HG03457 (cell line): ENCODE data around the gene MDH2.
"Not testable (repeated sequence)": the region's sequence is repeated elsewhere in the genome, so short reads cannot be mapped to it uniquely, and the experiment has no call there.

ENCODE experiments used
- ATAC-seq: cut with Tn5 transposase; IDR thresholded peaks from one replicate; pipeline ENCODE4 v1.9.1; 2021; ENCODE audit warnings: moderate number of reproducible peaks; ENCODE audit not compliant: unreplicated experiment

Gene MDH2, protein sequence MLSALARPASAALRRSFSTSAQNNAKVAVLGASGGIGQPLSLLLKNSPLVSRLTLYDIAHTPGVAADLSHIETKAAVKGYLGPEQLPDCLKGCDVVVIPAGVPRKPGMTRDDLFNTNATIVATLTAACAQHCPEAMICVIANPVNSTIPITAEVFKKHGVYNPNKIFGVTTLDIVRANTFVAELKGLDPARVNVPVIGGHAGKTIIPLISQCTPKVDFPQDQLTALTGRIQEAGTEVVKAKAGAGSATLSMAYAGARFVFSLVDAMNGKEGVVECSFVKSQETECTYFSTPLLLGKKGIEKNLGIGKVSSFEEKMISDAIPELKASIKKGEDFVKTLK

DNA sequence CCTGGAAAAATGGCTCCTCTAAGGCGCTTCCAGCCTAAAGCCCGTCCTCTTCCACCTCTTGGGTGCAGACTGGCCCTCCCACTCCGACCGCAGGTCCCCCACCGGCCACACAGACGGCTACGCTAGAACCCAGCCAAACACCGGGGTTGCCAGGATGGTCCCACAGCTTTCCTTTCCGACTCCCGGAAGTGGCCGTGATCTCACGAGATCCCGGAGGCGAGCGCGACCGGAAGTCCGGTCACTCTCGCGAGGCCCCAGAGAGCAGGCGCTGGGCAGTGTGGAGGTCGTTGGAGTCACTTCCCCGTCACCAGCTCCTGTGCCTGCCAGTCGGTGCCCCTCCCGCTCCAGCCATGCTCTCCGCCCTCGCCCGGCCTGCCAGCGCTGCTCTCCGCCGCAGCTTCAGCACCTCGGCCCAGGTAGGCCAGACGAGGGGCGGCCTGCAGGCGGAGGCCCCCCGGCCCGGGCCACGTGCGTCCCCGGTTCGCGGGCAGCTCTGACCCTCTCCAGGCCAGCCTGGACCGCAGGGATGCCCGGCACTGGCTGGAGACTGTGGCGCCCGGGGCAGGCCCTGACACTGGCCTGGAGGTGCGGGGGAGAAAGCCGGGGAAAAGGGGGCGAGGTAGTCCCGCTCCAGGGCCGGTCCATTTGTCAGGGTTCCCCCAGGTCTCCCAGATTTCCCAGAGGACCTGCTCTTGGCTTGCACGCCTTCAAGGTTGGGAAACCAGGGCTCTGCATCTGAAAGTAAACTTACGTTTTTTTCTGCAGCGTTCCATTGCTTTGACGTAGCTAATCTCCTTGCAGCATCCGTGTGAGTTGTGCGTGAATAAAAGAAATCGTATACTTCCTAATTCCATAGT, at the start of gene MDH2, which contains the start of gene STYXL1:
TSS of gene MDH2 (plus strand) at position 296 of the 857 bp plus-strand sequence. CDS start at position 351, 55 bp downstream.
TSS of gene STYXL1 (minus strand) at position 190 of the 857 bp plus-strand sequence. CDS start 17,477 bp downstream, outside the sequence.
- peak; percentile 86 for ATAC-seq

DNA sequence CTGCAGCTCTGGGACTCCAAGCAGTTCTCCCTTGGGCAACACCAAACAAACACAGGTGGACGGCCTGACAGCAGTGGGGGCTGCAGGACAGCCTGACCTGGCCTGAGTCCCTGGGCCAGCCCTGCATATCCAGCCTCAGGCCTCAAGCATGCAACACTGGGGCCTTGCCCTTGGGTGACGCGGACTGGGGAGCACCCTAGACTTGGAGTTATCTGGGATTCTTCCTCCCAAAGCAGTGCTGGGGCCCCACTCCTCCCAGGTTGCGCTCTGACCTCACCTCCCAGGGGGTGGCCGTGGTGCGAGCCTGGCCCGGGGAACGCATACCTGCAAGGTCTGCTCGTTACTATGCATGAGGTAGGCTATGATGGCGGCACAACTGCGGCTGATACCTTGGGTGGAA, 47.3 kb upstream of the MDH2 start:
- ATAC-seq = no peak

DNA sequence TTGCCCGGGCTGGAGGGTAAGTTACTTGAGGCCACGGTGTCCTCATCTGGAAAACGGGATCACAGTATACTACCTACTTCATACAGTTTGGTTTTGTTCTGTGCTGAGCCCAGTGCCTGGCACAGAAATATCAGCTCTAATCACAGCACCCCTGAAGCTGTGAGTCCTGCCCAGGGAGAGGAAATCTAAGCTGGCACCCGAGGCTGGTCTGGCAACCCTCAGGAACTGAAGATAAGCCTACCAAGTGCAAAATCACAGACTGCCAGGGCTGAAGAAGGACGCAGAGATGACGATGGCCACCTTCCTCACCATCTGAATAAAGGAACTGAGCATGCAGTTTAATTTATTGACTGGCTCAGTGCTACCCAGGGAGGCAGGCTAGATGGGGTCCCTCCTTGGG, 45.8 kb upstream of the MDH2 start:
- no peak for ATAC-seq

DNA sequence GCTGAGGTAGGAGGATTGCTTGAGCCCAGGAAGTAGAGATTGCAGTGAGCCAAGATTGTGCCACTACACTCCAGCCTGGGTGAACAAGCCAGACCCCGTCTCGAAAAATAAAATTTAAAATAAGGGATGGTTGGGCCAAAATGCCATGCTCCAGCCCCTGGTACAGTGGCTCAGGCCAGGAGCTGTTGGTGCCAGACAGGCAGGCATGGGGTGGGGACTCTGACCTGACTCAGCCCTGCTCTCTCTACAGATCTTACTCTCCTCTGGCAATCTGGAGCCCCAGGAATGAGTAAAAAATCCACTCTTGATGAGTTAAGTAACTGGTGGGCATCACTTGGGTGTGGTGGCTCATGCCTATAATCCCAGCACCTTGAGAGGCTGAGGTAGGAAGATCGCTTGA, 45.1 kb upstream of the MDH2 start:
- ATAC-seq = no peak

DNA sequence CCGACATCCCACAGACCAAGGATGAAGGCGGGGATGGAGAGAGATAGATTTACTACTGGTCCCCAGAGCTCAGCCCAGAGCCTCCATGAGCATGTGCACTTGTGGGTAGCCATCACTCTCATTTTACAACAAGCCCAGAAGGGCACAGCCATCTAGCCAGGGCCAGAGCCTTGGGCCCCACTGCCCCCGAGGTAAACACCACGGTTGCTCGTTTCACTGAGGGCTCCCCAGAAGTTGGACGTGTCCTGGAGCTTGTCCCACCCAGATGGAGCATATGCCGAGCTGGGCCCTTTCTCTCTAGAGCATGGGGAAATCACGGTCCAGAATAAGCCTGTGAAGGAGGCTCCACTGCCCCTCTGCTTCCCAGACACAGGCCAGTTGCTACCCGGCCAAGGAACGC, 44.6 kb upstream of the MDH2 start:
- no peak for ATAC-seq

DNA sequence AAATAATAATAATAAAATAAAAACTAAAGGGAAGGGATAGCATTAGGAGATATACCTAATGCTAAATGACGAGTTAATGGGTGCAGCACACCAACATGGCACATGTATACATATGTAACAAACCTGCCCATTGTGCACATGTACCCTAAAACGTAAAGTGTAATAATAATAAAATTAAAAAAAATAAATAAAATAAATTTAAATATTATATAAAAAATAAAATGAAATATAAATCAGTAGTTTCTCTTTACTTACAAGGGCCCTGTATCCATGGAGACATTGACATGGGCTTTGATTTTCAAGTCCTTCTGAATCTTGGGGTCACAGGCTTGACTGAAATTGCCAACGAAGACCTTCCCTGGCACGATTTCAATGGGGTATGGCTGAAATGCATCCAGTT, 42.9 kb upstream of the MDH2 start:
- ATAC-seq = not testable (repeated sequence)

DNA sequence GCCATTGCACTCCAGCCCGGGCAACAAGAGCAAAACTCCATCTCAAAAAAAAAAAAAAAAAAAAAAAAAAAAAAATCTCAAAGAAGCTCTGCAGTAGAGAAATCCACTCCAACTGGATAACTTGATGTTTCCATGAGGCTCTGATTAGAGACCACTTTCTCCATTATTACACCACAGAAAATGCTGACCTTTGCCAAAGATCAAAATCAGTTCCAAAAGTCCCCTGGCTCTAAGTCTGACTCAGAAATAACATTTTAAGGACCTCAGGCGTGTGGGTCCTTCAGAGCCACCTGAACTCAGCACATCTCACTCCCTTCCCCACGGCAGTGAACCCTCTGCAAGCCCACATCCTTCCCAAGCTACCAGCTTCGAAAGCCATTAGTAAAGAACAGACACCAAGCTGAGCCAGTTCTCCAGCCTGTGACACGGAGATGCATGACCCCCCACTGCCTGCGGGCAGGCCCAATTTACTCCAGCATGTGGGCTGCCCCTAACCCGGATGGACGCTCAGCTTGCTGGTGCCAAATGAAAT, 39.7 kb upstream of the MDH2 start:
- no peak for ATAC-seq

DNA sequence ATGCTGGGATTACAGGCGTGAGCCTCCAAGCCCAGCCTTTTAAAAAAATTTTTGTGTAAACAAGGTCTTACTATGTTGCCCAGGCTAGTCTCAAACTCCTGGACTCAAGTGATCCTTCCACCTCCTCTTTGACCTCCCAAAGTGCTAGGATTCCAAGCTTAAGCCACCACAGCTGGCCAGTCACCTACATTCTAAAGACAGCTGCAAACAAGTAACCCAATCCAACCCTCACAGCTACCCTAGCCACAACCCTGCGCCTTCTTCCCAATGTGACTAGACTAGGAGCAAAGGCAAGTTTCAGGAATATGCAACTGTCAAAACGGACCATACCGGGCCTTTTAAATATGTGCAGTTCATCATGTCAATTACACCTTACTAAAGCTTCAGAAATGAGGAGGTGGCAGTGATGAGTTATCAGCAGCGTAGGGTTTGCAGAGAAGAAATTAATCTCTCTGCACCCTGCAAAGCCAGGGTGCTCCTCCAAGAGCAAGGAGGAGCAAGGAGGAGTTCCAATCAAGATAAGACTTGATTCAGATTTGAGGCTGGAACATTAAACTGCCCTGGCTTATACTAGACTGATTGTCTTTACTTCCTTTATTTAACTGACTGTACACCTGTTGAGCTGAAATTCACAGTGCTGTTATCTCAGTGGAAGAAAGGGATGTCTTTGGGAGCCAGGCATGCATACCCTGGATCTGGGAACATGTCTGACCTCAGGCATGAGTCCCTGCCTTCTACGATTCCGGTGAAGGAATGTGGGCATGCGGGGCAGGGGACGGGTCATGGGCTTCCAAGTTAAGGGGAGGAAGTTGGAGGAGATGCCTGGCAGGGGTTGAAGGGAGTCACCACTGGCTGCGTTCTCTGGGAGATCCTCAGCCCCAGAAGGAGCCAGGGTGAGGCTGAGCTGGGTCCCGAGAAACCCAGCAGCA, 38.0 kb upstream of the MDH2 start:
- no peak for ATAC-seq

DNA sequence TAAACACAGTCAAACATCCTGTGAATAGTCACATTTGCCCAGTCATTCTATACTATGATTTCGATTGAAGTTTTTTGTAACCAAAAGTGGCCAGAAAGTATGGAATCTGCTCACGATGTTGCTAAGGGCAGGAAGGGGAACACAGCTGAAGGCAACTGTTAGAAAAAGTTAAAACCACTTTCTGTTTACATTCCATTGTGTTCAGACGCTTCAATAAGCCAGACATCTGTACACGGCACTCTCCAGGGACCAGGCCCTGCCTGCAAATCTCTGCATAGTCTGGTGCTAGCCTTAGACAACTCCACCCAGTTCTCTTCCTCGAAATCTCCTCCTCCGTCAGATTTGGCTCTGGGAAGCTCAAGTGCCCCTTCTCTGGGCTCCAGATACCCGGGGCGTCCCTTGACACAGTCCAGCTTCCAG, 36.5 kb upstream of the MDH2 start:
- ATAC-seq = no peak

DNA sequence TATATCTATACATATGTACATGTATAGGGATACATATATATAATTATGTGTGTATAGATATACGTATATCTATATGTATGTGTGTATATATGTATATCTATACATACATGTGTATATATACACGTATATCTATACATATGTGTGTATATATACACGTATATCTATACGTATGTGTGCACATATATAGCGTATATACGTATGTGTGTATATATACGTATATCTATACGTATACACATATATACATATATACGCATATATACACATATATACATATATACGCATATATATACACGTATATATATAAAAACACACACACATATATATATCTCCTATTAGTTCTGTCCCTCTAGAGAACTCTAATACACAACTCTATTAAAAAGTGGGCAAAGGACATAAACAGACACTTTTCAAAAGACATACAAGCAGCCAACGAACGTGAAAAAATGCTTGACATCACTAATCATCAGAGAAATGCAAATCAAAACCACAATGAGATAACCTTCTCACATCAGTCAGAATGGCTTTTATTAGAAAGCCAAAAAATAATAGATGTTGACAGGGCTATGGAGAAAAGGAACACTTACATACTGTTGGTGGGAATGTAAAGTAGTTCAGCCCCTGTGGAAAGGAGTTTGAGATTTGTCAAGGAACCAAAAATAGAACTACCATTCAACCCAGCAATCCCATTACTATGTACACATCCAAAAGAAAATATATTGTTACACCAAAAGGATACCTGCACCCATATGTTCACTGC, 31.5 kb upstream of the MDH2 start:
- no peak for ATAC-seq

DNA sequence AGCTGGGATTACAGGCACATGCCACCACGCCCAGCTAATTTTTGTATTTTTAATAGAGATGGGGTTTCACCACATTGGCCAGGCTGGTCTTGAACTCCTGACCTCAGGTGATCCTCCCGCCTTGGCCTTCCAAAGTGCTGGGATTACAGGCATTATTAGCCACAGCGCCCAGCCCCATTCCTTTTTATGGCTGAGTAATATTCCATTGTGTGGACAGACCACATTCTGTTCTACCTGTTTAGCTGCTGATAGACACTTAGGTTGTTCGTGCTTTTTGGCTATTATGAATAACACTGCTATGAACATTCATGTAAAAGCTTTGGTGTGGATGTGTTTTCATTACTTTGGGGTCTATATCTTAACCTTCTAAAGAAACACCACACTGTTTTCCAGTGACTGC, 29.4 kb upstream of the MDH2 start:
- not testable (repeated sequence) for ATAC-seq

DNA sequence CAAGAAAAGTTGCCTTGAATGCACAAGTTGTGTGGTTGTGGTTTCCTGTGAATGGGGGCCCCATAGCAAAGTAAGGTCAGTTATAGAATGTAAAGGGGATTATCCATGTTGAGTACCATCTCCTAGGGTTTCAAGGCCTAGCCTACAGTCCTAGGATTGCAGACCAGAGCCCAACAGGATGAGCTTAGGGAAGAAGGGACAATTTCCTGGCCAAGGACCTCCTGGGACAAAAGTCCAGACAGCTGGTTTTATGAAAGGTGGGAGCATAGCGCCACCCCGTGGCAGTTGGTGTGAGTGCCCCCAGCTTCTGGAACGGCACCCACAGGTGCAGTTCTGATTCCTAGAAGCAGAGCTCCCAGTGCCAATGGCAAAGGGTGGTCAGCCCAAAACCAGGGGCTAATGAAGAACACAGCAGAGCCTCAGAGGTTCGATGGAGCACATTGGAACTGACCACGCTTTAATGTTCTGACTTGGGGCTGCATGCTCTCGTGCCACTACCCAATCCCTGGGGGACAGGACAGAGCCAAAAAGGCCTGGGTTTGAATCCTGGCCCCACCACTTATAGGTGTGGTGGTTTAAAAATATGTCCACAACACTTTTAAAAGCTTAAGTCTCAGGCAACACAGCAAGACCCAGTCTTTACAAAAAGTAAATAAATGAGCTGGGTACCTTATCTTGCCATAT, 27.7 kb upstream of the MDH2 start:
- no peak for ATAC-seq

DNA sequence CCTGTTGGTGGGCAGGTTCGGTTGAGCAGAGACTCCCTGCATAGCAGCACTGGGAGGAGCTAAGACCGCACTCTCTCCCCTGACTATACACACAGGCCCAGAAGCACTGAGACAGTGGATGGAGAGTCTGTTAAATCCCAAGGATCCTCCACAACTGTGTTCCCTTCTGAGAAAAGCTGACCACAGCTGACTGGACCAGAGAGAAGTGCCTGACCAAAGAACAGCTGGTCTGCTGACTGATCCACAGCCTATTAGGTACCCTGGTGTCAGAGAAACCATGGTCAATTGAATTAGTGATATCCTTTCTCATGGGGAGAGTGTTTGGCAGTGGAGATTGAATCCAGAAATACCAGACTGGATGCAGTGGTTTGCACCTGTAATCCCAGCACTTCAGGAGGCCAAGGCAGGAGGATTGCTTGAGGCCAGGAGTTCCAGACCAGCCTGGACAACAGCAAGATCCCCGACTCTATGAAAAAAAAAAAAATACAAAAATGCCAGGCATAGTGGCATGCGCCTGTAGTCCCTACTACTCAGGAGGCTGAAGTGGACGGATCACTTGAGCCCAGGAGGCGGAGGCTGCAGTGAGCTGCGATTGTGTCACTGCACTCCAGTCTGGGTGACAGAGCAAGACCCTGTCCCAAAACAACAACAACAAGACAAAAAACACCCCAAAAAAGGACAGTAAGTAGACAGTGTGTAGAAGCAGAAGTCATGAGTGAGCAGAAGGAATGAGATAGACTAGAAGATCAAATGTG, 25.7 kb upstream of the MDH2 start:
- ATAC-seq = no peak

DNA sequence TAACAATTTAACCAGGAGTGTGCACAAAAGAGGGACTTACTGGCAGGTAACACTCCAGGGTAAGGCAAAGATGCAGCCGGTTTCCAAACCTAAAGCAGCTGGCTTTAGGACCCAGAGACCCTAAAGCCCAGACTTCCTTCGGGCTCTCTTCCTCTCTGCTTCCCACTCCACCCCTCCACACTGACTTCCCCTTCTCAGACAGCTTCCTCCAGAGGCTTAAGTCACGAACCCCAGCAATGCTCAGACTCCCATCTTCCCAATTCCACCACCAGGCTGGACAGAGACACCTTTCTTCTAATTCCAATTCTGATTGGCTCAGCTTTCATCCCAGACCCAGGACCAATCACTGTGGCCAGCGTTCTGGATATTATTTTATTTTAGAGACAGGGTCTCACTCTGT, 24.9 kb upstream of the MDH2 start:
- no peak for ATAC-seq

DNA sequence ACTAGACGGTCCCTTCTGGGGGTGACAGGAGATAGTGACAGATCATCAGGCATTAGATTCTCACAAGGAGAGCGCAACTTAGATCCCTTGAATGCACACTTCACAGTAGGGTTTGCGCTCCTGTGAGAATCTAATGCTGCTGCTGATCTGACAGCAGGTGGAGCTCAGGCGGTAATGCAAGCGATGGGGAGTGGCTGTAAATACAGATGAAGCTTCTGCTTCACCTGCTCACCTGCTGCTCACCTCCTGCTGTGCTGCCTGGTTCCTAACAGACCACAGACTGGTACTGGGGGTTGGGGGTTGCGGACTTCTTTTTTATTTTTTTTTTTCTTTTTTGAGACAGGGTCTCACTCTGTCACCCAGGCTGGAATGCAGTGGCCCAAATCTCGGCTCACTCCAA, 18.2 kb upstream of the MDH2 start:
- not testable (repeated sequence) for ATAC-seq

DNA sequence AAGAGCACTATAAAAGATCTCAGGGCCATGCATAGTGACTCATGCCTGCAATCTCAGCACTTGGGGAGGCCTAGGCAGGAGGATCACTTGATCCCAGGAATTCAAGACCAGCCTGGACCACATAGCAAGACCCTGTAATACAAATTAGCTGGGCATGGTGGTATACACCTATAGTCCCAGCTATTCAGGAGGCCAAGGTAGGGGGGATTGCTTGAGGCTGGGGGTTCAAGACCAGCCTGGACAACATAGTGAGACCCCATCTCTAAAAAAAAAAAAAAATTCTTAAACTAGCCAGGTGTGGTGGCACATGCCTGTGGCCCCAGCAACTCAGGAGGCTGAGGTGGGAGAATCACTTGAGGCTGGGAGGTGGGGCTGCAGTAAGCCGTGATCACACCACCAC, 15.9 kb upstream of the MDH2 start:
- no peak for ATAC-seq

DNA sequence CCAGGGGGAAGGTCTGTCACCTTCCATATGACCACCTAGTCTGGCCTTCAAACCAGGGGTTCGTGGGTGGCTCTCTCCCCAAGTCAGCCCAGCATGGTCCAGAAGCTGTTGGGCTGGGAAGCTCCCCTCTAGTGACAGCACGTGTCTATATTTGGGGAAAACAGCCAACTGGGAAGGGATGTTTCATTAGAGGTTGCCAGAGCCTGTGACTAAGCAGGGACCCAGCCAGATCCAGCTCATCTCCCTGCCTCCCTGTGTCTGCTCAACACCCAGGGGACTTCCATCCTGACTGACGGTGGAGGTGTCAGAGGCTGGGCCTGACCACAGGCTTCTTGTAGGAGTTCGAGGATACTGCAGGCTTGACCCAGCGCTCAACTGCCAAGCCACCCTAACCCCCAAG, 10.6 kb upstream of the MDH2 start:
- no peak for ATAC-seq

DNA sequence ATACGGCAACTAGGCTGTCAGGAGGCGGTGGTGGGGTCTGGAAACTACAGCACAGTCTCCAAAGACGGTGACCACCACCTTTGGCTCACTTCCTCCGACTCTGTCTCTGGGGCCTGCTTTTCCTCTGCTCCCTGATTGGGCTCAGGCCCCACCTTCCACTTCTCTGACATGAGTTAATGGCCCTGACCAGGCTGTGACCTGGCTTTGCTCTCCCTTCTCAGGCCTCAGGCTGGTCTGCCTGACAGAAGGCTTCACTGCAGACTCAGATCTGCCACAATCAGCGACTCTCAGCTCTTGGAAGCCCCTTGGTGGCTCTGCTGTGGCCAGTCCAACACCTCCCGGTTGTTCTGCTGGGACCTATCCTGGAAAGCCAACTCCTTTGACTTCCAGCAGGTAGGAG, 7.8 kb upstream of the MDH2 start:
- ATAC-seq = no peak

DNA sequence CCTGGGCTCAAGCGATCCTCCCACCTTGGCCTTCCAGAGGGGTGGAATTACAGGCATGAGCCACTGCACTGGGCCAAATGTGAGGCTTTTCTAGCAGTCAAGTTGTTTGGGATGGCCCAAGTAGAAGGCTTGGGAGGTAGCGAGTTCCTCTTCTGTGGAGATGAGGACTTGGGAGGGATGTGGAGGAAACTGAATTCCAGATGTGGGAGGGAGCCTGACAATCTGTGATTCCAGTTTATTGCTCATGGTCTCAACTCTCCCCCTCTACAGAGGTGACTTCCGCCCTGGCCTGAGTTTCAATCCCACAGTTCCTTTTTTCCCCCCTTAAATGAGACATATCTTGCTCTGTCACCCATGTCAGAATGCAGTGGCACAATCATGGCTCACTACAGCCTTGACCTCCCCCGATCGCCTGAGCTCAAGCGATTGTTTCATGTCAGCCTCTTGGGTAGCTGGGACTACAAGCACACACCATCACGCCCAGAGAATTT, 3.5 kb upstream of the MDH2 start:
- ATAC-seq = no peak
